ENCODE data around the gene MYO1G.

Gene MYO1G

GRCh38 chr7:44980393-44981034 is 1.7 kb upstream of the MYO1G start:
- no peak for DNase-seq (ENCODE audit: low spot score in 2 of 2)
- in situ Hi-C loops (cut with MboI; ENCODE audit: low sequenced_read_pairs), result no loop called here
- H3K27me3 ChIP-seq (ENCODE audit: low read depth), result no peaks in the 10 kb centered on the region
- H3K4me3 ChIP-seq, result no peak overlapping the region
- peaks cover 9% of the 10 kb centered on the region; the same call in 1 of the 2 replicates for H3K4me1 ChIP-seq
- H3K36me3 ChIP-seq (replicated peaks), result peaks cover 49% of the 10 kb centered on the region
- no peaks in the 10 kb centered on the region for H3K9me3 ChIP-seq

- H3K9me3 ChIP-seq, result no peaks in the 10 kb centered on the region
- no peak for DNase-seq (ENCODE audit: low spot score in 2 of 2)
- peaks cover 7% of the 10 kb centered on the region; the same call in 1 of the 2 replicates for H3K4me1 ChIP-seq
- H3K36me3 ChIP-seq (replicated peaks), result peaks cover 41% of the 10 kb centered on the region
- no peak overlapping the region for H3K4me3 ChIP-seq
- in situ Hi-C loops (cut with MboI; ENCODE audit: low sequenced_read_pairs), result no loop called here
- no peaks in the 10 kb centered on the region for H3K27me3 ChIP-seq (ENCODE audit: low read depth)
Measured at GRCh38 chr7:44979481-44980392, 922 bp upstream of the MYO1G start.

GRCh38 chr7:44977959-44978335 is 868 bp downstream of the MYO1G start:
- DNase-seq (ENCODE audit: low spot score in 2 of 2), result no peak
- in situ Hi-C loops (cut with MboI; ENCODE audit: low sequenced_read_pairs), result no loop called here
- no peak overlapping the region for H3K4me3 ChIP-seq
- H3K4me1 ChIP-seq, result no peaks in the 10 kb centered on the region
- peaks cover 23% of the 10 kb centered on the region for H3K36me3 ChIP-seq (replicated peaks)
- no peaks in the 10 kb centered on the region for H3K27me3 ChIP-seq (ENCODE audit: low read depth)
- no peaks in the 10 kb centered on the region for H3K9me3 ChIP-seq

GRCh38 chr7:44977304-44977958 is 1.4 kb downstream of the MYO1G start:
- Histone ChIP-seq H3K9me3 (no peaks in the 10 kb centered on the region), H3K27me3 (ENCODE audit: low read depth) (no peaks in the 10 kb centered on the region), H3K36me3 (replicated peaks) (peaks cover 18% of the 10 kb centered on the region), H3K4me3 (no peak overlapping the region), H3K4me1 (no peaks in the 10 kb centered on the region)
- in situ Hi-C loops (cut with MboI; ENCODE audit: low sequenced_read_pairs), result no loop called here
- DNase-seq (ENCODE audit: low spot score in 2 of 2), result no peak

- Histone ChIP-seq H3K4me3 (no peak overlapping the region), H3K9me3 (no peaks in the 10 kb centered on the region), H3K27me3 (ENCODE audit: low read depth) (no peaks in the 10 kb centered on the region), H3K36me3 (replicated peaks) (peaks cover 11% of the 10 kb centered on the region), H3K4me1 (no peaks in the 10 kb centered on the region)
- DNase-seq (ENCODE audit: low spot score in 2 of 2), result no peak
- in situ Hi-C loops (cut with MboI; ENCODE audit: low sequenced_read_pairs), result no loop called here
Measured at GRCh38 chr7:44976746-44977196, 2.0 kb downstream of the MYO1G start.

GRCh38 chr7:44976040-44976745 is 2.6 kb downstream of the MYO1G start:
- H3K9me3 ChIP-seq, result no peaks in the 10 kb centered on the region
- DNase-seq (ENCODE audit: low spot score in 2 of 2), result no peak
- in situ Hi-C loops (cut with MboI; ENCODE audit: low sequenced_read_pairs), result no loop called here
- no peak overlapping the region for H3K4me3 ChIP-seq
- H3K27me3 ChIP-seq (ENCODE audit: low read depth), result no peaks in the 10 kb centered on the region
- no peaks in the 10 kb centered on the region for H3K4me1 ChIP-seq
- H3K36me3 ChIP-seq (replicated peaks), result peaks cover 5% of the 10 kb centered on the region

- Histone ChIP-seq H3K9me3 (no peaks in the 10 kb centered on the region), H3K36me3 (replicated peaks) (0 out of 2 replicates have a peak, but pooled peaks cover 5% of the 10 kb centered on the region), H3K4me3 (no peak overlapping the region), H3K4me1 (no peaks in the 10 kb centered on the region), H3K27me3 (ENCODE audit: low read depth) (no peaks in the 10 kb centered on the region)
- in situ Hi-C loops (cut with MboI; ENCODE audit: low sequenced_read_pairs), result no loop called here
- DNase-seq (ENCODE audit: low spot score in 2 of 2), result no peak
Measured at GRCh38 chr7:44975331-44976039, 3.3 kb downstream of the MYO1G start.

GRCh38 chr7:44974549-44974948 is 4.3 kb downstream of the MYO1G start:
- no peaks in the 10 kb centered on the region for H3K27me3 ChIP-seq (ENCODE audit: low read depth)
- no peaks in the 10 kb centered on the region for H3K4me1 ChIP-seq
- in situ Hi-C loops (cut with MboI; ENCODE audit: low sequenced_read_pairs), result no loop called here
- no peak for DNase-seq (ENCODE audit: low spot score in 2 of 2)
- 0 out of 2 replicates have a peak, but pooled peaks cover 5% of the 10 kb centered on the region for H3K36me3 ChIP-seq (replicated peaks)
- H3K9me3 ChIP-seq, result no peaks in the 10 kb centered on the region
- H3K4me3 ChIP-seq, result no peak overlapping the region

- no peaks in the 10 kb centered on the region for H3K9me3 ChIP-seq
- peak in 1 of 2 experiments; percentile 54 for DNase-seq (ENCODE audit: low spot score in 2 of 2)
- H3K4me1 ChIP-seq, result no peaks in the 10 kb centered on the region
- in situ Hi-C loops (cut with MboI; ENCODE audit: low sequenced_read_pairs), result no loop called here
- H3K36me3 ChIP-seq (replicated peaks), result 0 out of 2 replicates have a peak, but pooled peaks cover 5% of the 10 kb centered on the region
- H3K27me3 ChIP-seq (ENCODE audit: low read depth), result no peaks in the 10 kb centered on the region
- no peak overlapping the region for H3K4me3 ChIP-seq
Measured at GRCh38 chr7:44973610-44974401, 5.0 kb downstream of the MYO1G start.

GRCh38 chr7:44972562-44972961 is 6.3 kb downstream of the MYO1G start:
- no peaks in the 10 kb centered on the region for H3K36me3 ChIP-seq (replicated peaks)
- in situ Hi-C loops (cut with MboI; ENCODE audit: low sequenced_read_pairs), result no loop called here
- no peaks in the 10 kb centered on the region for H3K4me1 ChIP-seq
- no peaks in the 10 kb centered on the region for H3K9me3 ChIP-seq
- no peak overlapping the region for H3K4me3 ChIP-seq
- no peaks in the 10 kb centered on the region for H3K27me3 ChIP-seq (ENCODE audit: low read depth)
- no peak for DNase-seq (ENCODE audit: low spot score in 2 of 2)

- in situ Hi-C loops (cut with MboI; ENCODE audit: low sequenced_read_pairs), result no loop called here
- no peaks in the 10 kb centered on the region for H3K36me3 ChIP-seq (replicated peaks)
- DNase-seq (ENCODE audit: low spot score in 2 of 2), result no peak
Measured at GRCh38 chr7:44971902-44972441, 6.8 kb downstream of the MYO1G start.

GRCh38 chr7:44971188-44971901 is 7.5 kb downstream of the MYO1G start:
- no peaks in the 10 kb centered on the region for H3K9me3 ChIP-seq
- DNase-seq (ENCODE audit: low spot score in 2 of 2), result no peak
- in situ Hi-C loops (cut with MboI; ENCODE audit: low sequenced_read_pairs), result no loop called here
- no peaks in the 10 kb centered on the region for H3K36me3 ChIP-seq (replicated peaks)
- H3K27me3 ChIP-seq (ENCODE audit: low read depth), result no peaks in the 10 kb centered on the region
- no peaks in the 10 kb centered on the region for H3K4me1 ChIP-seq
- H3K4me3 ChIP-seq, result no peak overlapping the region

More at GRCh38 chr7:44971902-44972441, 6.8 kb downstream of the MYO1G start:
- no peaks in the 10 kb centered on the region for H3K27me3 ChIP-seq (ENCODE audit: low read depth)
- H3K4me1 ChIP-seq, result no peaks in the 10 kb centered on the region
- no peak overlapping the region for H3K4me3 ChIP-seq
- no peaks in the 10 kb centered on the region for H3K9me3 ChIP-seq
